GM19238 (cell line): ENCODE measurements around the gene SAMD9.
"Not testable (repeated sequence)": the region's sequence is repeated elsewhere in the genome, so short reads cannot be mapped to it uniquely, and the experiment has no call there.

Experiments
- DNase-seq: peaks from one replicate; pipeline ENCODE4 v3.0.0; 2011; ENCODE audit warnings: low spot score; ENCODE audit not compliant: insufficient read length

The SAMD9 gene

DNA sequence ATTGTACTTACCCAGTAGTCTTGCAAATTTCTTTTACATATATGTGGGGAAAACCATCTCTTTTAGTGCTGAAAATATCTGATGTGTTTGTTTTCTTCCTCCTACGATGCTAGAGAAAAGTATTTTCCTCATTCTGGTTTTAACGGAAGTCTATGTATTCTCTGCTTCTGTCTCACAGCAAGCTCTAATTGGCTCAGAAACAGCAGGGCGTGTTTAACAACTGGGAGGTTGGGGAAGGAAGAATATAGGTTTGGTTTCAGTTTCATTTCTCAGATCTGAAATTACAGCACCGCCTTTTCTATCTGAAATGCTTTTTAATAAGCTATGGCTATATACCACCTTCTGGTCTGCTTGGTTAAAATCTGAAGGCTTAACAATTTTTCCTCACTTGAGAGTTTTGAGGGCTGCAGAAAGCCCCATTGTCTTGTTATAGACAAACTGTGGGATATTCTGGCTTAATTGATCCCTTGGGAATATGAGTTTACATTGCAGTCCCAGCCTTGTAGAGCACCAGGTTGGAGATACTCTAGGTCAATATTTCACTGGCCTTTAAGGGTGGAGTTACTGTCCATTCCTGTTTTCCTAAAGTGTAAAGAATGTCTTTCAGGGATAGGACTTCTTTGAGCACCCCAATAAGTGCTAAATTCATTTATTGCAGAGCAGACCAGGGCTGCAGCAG, at the start of gene SAMD9:
Gene SAMD9, minus strand, starts transcription at position 128 of the 679 bp plus-strand sequence. CDS start 11,882 bp downstream, outside the sequence.
- peak; percentile 56 for DNase-seq

DNA sequence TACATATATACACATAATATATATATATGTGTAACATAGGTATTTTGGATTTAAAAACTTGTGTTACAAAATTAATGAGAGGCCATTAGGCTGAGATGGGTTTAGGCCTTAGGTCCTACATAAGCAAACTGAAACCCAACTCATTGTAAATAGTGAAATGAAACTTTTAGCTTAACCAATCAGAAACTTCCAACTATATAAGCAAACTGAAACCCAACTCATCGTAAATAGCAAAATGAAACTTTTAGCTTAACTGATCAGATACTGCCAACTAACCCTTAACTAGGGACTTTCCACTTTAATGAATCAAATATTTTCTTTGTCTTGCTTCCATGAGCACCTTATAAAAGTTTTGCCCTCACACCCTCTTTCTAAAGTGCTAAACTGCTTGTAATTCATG, 47.7 kb upstream of the SAMD9 start:
- peak; percentile 1 for DNase-seq

DNA sequence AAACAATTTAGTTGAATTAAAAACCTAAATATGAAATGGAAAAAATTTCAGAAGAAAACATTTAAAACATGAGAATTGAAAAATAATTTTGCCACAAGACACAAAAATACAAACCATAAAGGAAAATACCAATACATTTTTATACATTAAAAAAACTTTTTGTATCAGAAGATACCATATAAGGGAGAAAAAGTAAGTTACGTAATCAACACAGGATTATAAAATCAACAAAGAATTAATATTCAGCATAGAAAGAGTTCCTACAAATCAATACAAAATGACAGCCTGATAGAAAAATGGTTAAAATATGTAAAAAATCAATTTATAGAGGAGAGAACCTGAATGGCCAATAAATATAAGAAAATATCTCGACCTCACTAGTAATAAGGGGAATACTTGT, 47.0 kb upstream of the SAMD9 start:
- no peak for DNase-seq

DNA sequence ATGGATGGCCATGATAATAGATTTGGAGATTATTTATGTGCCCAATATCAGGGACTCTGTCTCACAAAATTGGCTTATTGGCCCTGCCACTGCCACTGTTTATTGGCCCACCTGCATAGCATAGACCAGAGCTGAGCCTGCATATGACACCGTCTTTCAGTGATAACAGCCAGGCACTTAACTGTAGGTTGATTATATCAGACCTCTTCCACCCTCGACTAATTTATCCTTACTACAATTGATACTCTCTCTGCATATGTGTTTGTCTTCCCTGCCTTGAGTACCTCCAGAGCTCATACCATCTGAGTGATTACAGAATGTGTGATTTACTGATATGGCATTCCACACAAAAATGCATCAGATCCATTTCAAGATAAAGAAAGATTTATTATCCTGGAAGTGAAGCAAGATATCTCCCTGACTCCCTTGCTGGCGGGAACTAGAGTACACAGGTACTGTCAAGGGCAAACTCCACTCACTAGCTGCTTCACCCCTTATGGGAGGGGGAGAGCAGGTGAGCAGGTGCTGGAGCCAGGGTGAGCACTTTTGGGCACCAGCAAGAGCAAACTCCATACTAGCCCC, 43.5 kb upstream of the SAMD9 start:
- no peak for DNase-seq

DNA sequence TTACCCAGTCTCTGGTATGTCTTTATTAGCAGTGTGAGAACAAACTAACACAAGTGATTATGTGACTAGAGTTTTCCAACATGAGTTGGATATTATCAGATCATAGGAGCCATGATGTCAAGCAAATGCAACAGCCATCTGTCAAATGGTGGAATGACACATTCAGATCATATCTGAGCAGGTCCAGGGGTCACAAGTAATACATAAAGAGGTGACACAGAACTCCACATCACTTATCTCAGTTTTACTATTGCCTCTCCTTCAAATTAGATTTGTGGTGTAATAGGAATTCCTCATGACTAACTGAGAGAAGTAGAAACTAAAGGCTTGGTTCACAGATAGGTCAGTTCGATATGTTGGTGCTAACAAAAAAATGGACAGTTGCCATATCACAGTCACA, 42.6 kb upstream of the SAMD9 start:
- DNase-seq = no peak

DNA sequence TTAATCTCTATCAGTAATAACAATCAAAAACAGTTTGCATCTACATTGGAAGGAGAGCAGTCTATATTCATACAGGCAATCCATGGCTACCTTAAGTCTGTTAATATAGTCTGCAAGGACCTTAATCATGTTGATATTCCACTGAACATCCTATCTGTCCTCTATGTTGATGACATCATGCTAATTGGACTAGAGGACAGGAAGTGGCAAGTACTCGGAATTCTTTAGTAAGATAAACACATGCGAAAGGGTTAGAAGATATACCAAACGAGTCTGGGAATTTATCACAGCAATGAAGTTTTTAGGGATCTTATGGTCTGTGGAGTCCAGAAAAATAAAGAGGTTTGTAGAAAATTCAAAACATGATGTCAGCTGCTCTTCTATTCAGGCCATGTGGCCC, 41.7 kb upstream of the SAMD9 start:
- no peak for DNase-seq

DNA sequence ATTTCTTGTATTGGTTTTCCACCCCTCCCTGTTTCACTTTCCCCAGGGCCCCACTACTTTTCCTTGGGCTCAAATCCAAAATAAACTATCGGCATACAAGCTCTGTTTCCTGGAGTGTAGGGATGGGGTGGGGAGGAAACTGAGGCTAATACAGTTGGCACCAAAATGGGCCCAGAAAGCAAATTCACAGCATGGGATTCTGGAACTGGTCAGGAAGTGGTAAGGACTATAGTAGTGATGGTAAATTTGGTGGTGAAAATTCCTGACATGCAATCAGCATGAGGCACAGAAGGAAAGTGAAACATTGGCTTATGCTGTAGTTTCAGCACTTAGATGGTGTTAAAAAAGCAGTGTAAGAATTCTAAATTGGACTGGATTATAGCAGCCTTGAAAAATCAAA, 39.1 kb upstream of the SAMD9 start:
- DNase-seq = no peak

DNA sequence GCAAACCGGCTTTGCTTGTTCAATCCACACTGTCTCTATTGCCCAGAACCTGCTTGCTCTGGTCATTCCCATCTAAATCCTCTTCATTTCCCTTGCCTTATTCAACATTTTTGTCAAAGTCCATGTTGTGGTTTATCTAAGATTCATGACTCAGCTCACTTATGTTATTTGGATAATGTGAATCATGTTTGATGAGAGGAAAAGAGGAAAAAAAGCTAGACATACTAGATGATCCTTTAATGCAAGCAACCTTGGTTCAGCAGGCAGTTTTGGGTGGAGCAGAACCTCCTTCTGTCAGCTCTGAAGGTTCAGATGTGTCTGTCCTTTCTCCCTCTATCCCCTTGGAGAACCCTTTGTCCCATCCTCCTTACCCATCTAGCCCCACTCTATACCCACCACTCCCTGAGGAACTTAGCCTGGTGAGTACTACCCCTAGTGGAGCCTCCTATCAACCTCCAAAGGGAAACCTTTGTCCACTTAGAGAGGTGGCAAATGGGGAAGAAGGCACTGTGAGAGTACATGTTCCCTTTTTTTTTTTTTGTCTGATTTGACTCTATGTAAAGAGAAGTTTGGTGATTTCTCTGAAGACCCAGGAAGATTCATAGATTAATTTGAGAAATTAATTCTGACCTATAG, 32.5 kb upstream of the SAMD9 start:
- no peak for DNase-seq

DNA sequence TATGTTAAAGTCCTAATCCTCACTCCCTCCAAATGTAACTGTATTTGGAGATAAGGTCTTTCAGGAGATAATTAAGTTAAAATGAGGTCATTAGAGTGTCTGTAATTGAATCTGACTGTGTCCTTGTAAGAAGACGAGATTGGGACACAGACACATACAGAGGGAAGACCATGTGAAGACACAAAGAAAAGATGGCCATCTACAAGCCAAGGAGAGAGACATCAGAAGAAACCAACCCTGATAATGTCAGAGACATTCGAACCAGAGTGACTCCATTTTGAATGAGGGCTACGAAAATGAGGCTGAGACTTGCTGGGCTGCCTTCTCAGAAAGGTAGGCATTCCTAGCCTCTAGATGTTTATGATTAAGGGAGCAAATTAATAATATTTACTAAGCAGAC, 30.9 kb upstream of the SAMD9 start:
- no peak for DNase-seq

DNA sequence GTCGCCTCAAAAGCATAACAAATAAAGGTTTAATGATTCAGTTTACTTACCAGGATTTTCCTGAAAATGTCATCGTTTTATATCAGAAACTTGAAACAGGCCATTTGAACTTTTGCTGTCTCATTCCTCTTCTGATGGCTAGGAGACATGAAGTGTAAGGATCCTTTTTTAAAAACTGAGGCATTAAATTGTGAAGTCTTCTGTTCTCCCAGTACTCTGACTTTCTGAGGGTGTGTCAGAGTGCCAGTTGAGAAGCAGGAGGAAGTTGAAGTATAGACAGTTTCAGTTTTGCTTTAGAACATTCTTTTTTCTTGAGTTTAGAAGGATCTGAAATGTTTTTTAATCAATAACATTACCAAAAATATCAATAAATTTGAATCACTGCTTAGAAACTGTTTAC, 30.4 kb upstream of the SAMD9 start, which contains the start of gene SAMD9L:
Gene SAMD9L, minus strand, starts transcription at position 242 of the 400 bp plus-strand sequence. CDS start 12,414 bp downstream, outside the sequence.
- peak; percentile 11 for DNase-seq

DNA sequence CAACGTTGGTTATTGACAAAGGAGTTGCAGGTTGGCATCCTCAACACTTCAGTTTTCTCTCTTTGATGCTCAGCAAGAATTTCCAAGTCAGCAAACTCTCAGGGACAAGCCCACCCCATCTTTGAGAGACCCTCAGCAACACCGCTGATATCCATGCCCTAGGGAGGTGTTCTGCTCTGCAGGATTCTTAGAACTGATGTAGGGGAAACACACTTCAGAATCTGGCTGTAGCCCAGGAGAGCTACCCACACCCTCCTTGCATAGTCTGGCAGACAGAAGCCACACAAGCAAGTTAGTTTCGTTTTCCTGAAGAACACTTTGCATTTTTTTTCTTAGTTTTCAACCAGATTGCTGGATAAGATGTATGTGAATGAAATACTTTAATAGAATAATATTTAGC, 29.6 kb upstream of the SAMD9 start:
- DNase-seq = peak; percentile 30

DNA sequence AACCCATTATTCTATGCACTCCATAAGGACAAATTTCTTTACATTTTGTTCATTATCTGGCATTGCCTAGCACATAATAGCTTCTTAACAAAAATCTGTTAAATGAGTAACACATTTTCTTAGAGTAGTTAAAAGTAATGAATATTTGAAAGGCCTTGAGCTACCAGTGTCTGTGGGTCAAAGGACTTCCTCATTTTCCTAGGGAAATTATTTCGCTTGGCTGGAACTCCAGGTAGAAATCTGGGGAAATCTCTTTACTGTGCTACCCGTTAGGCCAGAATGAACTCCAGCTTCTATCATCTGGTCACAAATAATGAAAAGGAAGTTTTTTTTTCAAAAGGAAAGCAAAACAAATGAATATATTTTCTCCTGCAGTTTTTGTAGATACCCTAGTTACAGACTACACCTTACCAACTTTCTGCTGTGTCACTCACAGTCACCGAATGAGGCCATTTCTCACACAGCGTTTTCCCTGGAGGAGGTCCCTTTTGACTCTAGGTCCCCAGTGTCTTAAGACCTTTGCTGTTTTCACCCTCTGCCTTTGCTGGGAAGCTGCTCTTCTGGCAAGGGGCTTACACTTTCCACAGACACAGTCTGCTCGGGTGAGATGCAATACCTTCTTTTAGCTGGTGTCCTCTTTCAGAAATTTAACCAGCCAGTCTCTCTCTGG, 28.8 kb upstream of the SAMD9 start:
- peak; percentile 2 for DNase-seq

DNA sequence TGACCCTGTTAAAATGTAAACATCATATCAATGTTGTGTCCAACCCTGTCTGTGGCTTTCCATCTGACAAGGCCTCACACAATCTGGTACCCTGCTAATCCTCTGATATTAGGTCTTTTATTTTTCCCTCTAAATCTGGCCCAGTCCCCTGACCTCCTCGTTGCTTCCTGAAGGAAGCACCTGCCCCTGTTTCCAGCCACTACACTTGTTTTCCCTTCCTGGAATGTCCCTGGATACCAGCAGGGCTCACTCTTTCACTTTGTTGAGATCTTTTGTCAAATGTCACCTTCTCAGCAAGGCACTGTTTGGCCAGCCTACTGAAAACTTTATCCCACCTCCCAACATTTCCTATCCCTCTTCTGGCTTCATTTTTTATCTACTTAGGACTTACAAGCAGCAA, 28.3 kb upstream of the SAMD9 start:
- no peak for DNase-seq

DNA sequence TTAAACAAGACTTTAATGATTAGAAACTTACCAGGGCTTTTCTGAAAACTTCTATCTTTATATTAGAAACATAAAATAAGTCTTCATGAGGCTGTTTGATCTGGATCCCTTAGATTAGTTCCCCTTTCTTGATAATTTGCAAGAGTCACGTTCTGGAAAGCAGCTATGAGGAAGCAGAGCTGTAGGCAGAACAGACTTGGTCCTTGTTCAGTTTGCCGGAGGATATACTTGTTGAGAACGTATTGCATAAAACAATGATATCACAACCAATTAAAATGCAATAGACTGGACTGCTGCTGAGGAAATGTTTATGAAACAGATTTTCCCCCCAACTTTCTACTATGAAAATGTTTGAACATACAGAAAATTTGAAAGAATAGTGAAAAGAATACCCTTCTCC, 27.6 kb upstream of the SAMD9 start:
- no peak for DNase-seq

DNA sequence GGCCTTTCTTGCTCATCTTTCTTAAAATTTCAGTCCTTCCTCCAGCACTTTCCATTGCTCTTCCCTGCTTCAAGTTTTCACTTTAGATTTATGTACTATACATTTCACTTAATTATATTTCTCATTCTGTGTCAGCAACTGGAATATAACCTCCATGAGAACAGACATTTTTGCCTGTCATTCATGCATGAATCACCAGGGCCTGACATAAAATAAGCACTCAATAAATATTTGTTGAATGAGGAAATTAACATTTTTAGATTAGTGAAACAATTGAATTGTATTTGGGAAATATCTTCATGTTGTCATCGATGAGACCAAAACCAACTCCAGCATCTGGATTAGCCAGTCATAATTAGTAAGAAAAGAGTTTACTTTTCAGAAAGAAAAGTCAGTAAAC, 24.3 kb upstream of the SAMD9 start:
- DNase-seq = no peak

DNA sequence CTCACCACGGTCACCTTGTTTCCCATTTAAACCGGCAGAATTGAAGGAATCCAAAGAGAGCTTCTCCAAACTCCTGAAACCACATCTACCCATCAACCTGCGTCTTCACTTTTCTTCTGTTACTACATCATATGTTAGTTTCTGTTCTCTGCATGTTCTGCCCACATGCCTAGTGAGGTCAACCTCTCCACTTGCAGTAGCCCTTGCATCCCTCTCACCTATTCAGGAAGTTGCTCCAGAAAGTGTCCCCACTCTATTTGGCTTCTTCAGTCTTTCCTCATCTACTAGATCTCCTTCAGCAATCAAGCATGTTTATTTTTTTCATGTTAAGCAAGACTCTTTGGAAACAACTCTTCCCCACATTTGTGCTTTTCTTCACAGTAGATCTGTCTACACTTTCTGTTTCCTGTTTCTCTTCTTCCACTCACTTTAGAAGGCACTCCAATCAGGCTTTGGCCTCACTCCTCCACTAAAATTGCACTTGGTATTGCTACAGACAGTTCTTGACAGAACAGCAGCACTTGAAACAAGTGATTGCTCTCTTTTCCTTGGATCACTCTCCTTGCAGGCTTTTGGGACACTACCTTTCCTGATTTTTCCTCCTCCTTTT, 22.9 kb upstream of the SAMD9 start:
- DNase-seq = no peak

DNA sequence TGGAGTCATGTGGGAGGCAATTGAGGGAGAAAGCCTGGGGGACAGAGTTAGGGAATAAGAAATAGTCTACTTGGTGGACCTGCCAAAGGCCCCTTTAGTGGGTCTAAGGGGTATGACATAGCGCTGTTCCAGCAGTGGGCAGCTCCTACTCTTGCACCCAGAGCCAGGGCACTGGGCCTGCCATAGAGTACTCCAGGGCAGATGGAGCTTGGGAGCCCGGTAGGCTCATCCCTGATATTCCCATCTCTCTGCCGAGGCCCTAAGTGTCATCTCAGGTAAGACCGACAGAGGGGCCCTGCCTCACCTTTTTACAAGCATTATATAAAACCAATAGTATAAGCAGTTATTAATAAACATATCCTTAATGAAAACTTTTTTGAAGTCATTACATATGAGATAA, 20.8 kb upstream of the SAMD9 start:
- no peak for DNase-seq

DNA sequence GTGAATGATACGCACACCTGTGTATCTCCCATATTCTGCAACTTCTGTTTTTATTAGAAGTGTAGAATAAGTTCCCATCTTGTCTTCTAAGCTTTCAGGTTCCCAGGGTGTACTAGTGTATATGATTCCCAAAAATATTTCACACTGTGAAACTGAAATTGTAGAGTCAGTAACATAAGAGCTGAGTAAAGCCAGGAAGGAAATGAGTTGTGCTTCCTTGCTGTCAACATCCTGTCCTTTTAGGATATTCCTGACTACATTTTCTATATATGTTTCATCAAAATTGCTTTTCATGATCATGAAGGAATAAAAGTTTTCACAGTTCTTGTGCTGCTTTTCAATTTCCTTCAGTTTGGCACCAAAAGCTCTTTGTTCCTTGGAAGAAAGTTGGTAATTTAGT, 15.2 kb upstream of the SAMD9 start:
- DNase-seq = no peak

DNA sequence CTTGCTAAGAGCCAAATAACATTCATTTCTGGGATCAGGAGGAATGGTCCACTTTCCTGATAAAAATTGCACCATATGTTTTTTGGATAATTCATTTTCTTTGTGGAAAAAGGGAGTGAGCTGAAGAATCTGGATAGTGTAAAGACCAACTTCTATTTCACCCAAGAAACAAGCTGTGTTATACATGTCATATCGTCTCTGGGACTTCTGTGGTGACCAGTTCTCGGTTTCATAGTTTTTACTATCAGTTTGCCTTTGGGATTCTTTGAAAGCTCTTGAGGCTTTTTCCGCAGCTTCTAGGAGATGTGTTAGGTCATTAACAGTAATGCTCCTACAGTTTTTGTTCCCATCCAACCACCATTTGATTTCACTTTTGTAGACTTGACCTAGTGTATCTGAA, 14.4 kb upstream of the SAMD9 start:
- DNase-seq = no peak

DNA sequence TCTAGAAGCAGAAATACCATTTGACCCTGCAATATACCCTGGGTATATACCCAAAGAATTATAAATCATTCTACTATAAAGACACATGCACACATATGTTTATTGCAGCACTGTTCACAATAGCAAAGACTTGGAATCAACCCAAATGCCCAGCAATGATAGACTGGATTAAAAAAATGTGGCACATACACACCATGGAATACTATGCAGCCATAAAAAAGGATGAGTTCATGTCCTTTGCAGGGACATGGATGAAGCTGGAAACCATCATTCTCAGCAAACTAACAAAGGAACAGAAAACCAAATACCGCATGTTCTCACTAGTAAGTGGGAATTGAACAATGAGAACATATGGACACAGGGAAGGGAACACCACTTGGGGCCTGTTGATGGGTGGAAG, 9.2 kb upstream of the SAMD9 start:
- DNase-seq = not testable (repeated sequence)

DNA sequence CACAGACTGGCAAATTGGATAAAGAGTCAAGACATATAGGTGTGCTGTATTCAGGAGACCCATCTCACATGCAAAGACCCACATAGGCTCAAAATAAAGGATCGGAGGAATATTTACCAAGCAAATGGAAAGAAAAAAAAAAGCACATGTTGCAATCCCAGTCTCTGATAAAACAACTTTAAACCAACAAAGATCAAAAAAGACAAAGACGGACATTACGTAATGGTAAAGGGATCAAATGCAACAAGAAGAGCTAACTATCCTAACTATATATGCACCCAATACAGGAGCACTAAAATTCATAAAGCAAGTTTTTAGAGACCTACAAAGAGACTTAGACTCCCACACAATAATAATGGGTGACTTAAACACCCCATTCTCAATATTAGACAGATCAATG, 5.8 kb upstream of the SAMD9 start:
- not testable (repeated sequence) for DNase-seq
